Measurements from ENCODE around the gene EFNA5.

Gene EFNA5

GRCh38 chr5:107341376-107342084 lies 329.2 kb downstream of the EFNA5 start:
- no peaks in the 10 kb centered on the region for H3K9me3 ChIP-seq (ENCODE audit: insufficient read depth, low read length, severe bottlenecking)
- TF ChIP-seq CTCF (IDR thresholded peaks at IDR 0.05; ENCODE audit: borderline replicate concordance, extremely low read depth, low read length, poor library complexity, severe bottlenecking) (no peak), EZH2 (IDR thresholded peaks at IDR 0.05; ENCODE audit: borderline replicate concordance, low read depth, low read length, severe bottlenecking) (no peak)
- ATAC-seq (ENCODE audit: insufficient read depth, low read depth) (no peak), DNase-seq (no peak)
- no peaks in the 10 kb centered on the region for H3K79me2 ChIP-seq (ENCODE audit: insufficient read depth, low read length)
- no peak overlapping the region for H3K4me3 ChIP-seq (ENCODE audit: low read depth in 1 of 2, low read length in 2 of 2)
- no peak overlapping the region for H3K27ac ChIP-seq (ENCODE audit: low read length)
- H3K9ac ChIP-seq (ENCODE audit: low read depth, low read length): no peak overlapping the region
- H3K4me1 ChIP-seq (ENCODE audit: insufficient read depth, low read length): no peaks in the 10 kb centered on the region
- H3K27me3 ChIP-seq (ENCODE audit: insufficient read depth, low read length, poor library complexity): no peaks in the 10 kb centered on the region
- H4K20me1 ChIP-seq (ENCODE audit: insufficient read depth, low read length): no peaks in the 10 kb centered on the region
- no peak overlapping the region for H2AFZ ChIP-seq (ENCODE audit: low read depth, low read length)
- H3K4me2 ChIP-seq (ENCODE audit: insufficient read depth, low read length): no peak overlapping the region
- H3K36me3 ChIP-seq (ENCODE audit: insufficient read depth, low read length): no peaks in the 10 kb centered on the region

GRCh38 chr5:107340631-107341030 lies 330.1 kb downstream of the EFNA5 start:
- H3K9ac ChIP-seq (ENCODE audit: low read depth, low read length): no peak overlapping the region
- ATAC-seq (ENCODE audit: insufficient read depth, low read depth) (no peak), DNase-seq (no peak)
- H3K79me2 ChIP-seq (ENCODE audit: insufficient read depth, low read length): no peaks in the 10 kb centered on the region
- no peaks in the 10 kb centered on the region for H3K27me3 ChIP-seq (ENCODE audit: insufficient read depth, low read length, poor library complexity)
- no peaks in the 10 kb centered on the region for H3K36me3 ChIP-seq (ENCODE audit: insufficient read depth, low read length)
- H4K20me1 ChIP-seq (ENCODE audit: insufficient read depth, low read length): no peaks in the 10 kb centered on the region
- H2AFZ ChIP-seq (ENCODE audit: low read depth, low read length): no peak overlapping the region
- no peaks in the 10 kb centered on the region for H3K9me3 ChIP-seq (ENCODE audit: insufficient read depth, low read length, severe bottlenecking)
- no peaks in the 10 kb centered on the region for H3K4me1 ChIP-seq (ENCODE audit: insufficient read depth, low read length)
- H3K4me2 ChIP-seq (ENCODE audit: insufficient read depth, low read length): no peak overlapping the region
- H3K27ac ChIP-seq (ENCODE audit: low read length): no peak overlapping the region
- no peak for TF ChIP-seq CTCF (IDR thresholded peaks at IDR 0.05; ENCODE audit: borderline replicate concordance, extremely low read depth, low read length, poor library complexity, severe bottlenecking)
- no peak for TF ChIP-seq EZH2 (IDR thresholded peaks at IDR 0.05; ENCODE audit: borderline replicate concordance, low read depth, low read length, severe bottlenecking)
- H3K4me3 ChIP-seq (ENCODE audit: low read depth in 1 of 2, low read length in 2 of 2): no peak overlapping the region

- no peak for ATAC-seq (ENCODE audit: insufficient read depth, low read depth)
- TF ChIP-seq EZH2 (IDR thresholded peaks at IDR 0.05; ENCODE audit: borderline replicate concordance, low read depth, low read length, severe bottlenecking) (no peak), CTCF (IDR thresholded peaks at IDR 0.05; ENCODE audit: borderline replicate concordance, extremely low read depth, low read length, poor library complexity, severe bottlenecking) (no peak)
- Histone ChIP-seq H3K79me2 (ENCODE audit: insufficient read depth, low read length) (no peaks in the 10 kb centered on the region), H3K27me3 (ENCODE audit: insufficient read depth, low read length, poor library complexity) (no peaks in the 10 kb centered on the region), H4K20me1 (ENCODE audit: insufficient read depth, low read length) (no peaks in the 10 kb centered on the region), H3K4me2 (ENCODE audit: insufficient read depth, low read length) (no peak overlapping the region), H3K36me3 (ENCODE audit: insufficient read depth, low read length) (no peaks in the 10 kb centered on the region), H2AFZ (ENCODE audit: low read depth, low read length) (no peak overlapping the region), H3K27ac (ENCODE audit: low read length) (no peak overlapping the region), H3K9me3 (ENCODE audit: insufficient read depth, low read length, severe bottlenecking) (no peaks in the 10 kb centered on the region), H3K4me1 (ENCODE audit: insufficient read depth, low read length) (no peaks in the 10 kb centered on the region), H3K4me3 (ENCODE audit: low read depth in 1 of 2, low read length in 2 of 2) (no peak overlapping the region), H3K9ac (ENCODE audit: low read depth, low read length) (no peak overlapping the region)
- no peak for DNase-seq
Observed at GRCh38 chr5:107338335-107338734, 332.4 kb downstream of the EFNA5 start.

Data from DND-41 (cell line).